Endothelial cell of umbilical vein (primary cell): ENCODE measurements around the gene NUB1. TPM values are rescaled to one million over a fixed set of nuclear protein-coding genes. Genes with fewer than 3 reads are reported as not detected.

Source experiments
- BruUV-seq: library from RNA; stranded (reverse); fragments of 400-500 nt; replicated peaks from 2 replicates; lab custom pipeline; 2021; lab: Mats Ljungman, UMichigan
- CTCF ChIA-PET: fragments of 300-600, 350-600 bp; sonication (Branson Sonifier 250); formaldehyde crosslinking; loops from one replicate; lab custom pipeline; 2021; ENCODE audit warnings: antibody characterized with exemption, inconsistent platforms; lab: Charles Lee
- POLR2A ChIA-PET: fragments of 300-600, 350-600 bp; sonication (Branson Sonifier 250); formaldehyde crosslinking; loops from one replicate; lab custom pipeline; 2021; ENCODE audit warnings: antibody characterized with exemption, inconsistent platforms; lab: Charles Lee
- DNase-seq: peaks from one replicate; pipeline ENCODE4 v3.0.0-alpha.2; 2011; ENCODE audit warnings: low read depth, low spot score
- FAIRE-seq: peaks from 2 replicates; lab custom pipeline; 2011; peaks lifted over from hg19 to GRCh38; lab: Jason Lieb, UNC
- H2AFZ ChIP-seq: 2 replicates; pipeline ENCODE4 v1.6.0; 2012; ENCODE audit warnings: low read depth, low read length, control low read depth, inconsistent platforms
- H3K27ac ChIP-seq: 2 replicates; pipeline ENCODE4 v1.5.1; 2011; ENCODE audit warnings: low read depth, mild to moderate bottlenecking, control low read depth, low read length, moderate library complexity; ENCODE audit not compliant: insufficient read depth
- H3K27me3 ChIP-seq, 2 experiments: 2 replicates each; pipeline versions ENCODE4 v1.6.0 to v1.6.1; 2011; ENCODE audit warnings: low read length in 2 of 2, mixed read lengths in 1 of 2; ENCODE audit not compliant: control insufficient read depth in 2 of 2, insufficient read depth in 2 of 2
- H3K36me3 ChIP-seq, 2 experiments: 2 replicates in 1 of 2; 3 replicates in 1 of 2; pipeline ENCODE4 v1.5.1; 2011; ENCODE audit warnings: low read length in 2 of 2, mild to moderate bottlenecking in 1 of 2, moderate library complexity in 1 of 2; ENCODE audit not compliant: control insufficient read depth in 2 of 2, insufficient read depth in 2 of 2; ENCODE audit errors: extremely low read depth in 1 of 2
- H3K4me1 ChIP-seq: 3 replicates; pipeline ENCODE4 v1.5.1; 2011; ENCODE audit warnings: mild to moderate bottlenecking, low read length; ENCODE audit not compliant: control insufficient read depth, insufficient read depth; ENCODE audit errors: extremely low read depth
- H3K4me2 ChIP-seq: 2 replicates; pipeline ENCODE4 v1.6.1; 2011; ENCODE audit warnings: low read length, control low read depth, mixed read lengths; ENCODE audit not compliant: insufficient read depth
- H3K4me3 ChIP-seq, 3 experiments: fragments of 200-600 bp in 1 of 3; sonication (generic), shearing (Covaris generic) in 1 of 3; replicated peaks in 1 of 3; 2 replicates each; pipeline ENCODE4 v1.5.1; 2011 to 2016; ENCODE audit warnings: control low read depth in 3 of 3, low read length in 3 of 3, mild to moderate bottlenecking in 2 of 3, inconsistent platforms in 1 of 3, low read depth in 1 of 3, moderate library complexity in 1 of 3; ENCODE audit not compliant: insufficient read depth in 1 of 3
- H3K79me2 ChIP-seq: 2 replicates; pipeline ENCODE4 v1.6.0; 2012; ENCODE audit warnings: low read length, inconsistent platforms; ENCODE audit not compliant: control insufficient read depth, insufficient read depth
- H3K9ac ChIP-seq: replicated peaks from 2 replicates; pipeline ENCODE3; 2011; ENCODE audit warnings: low read length, control low read depth; ENCODE audit not compliant: insufficient read depth; ENCODE audit errors: extremely low read depth
- H3K9me1 ChIP-seq: replicated peaks from 3 replicates; pipeline ENCODE4 v1.6.0; 2011; ENCODE audit warnings: mild to moderate bottlenecking, low read length; ENCODE audit not compliant: control insufficient read depth, insufficient read depth; ENCODE audit errors: extremely low read depth
- H3K9me3 ChIP-seq: replicated peaks from 2 replicates; pipeline ENCODE4 v1.5.1; 2012; ENCODE audit warnings: low read length, inconsistent platforms; ENCODE audit not compliant: control insufficient read depth, insufficient read depth
- H4K20me1 ChIP-seq: replicated peaks from 2 replicates; pipeline ENCODE3; 2011; ENCODE audit warnings: mild to moderate bottlenecking, low read length; ENCODE audit not compliant: control insufficient read depth, insufficient read depth; ENCODE audit errors: extremely low read depth
- CTCF ChIP-seq, 2 donors: IDR thresholded peaks; 1 replicate in 1 of 2; 2 replicates in 1 of 2; pipeline ENCODE4 v1.5.1; 2011; ENCODE audit warnings: low read length in 2 of 2, mild to moderate bottlenecking in 2 of 2, moderate library complexity in 2 of 2, control low read depth in 1 of 2, inconsistent platforms in 1 of 2, low read depth in 1 of 2; ENCODE audit not compliant: insufficient read depth in 1 of 2; ENCODE audit errors: extremely low read depth in 1 of 2
- EZH2 ChIP-seq: IDR thresholded peaks from 2 replicates; pipeline ENCODE4 v1.6.1; 2012; ENCODE audit warnings: borderline replicate concordance, low read depth, mild to moderate bottlenecking, moderate library complexity, low read length, inconsistent platforms; ENCODE audit not compliant: severe bottlenecking
- FOS ChIP-seq: IDR thresholded peaks from 2 replicates; pipeline ENCODE4 v1.6.1; 2011; ENCODE audit warnings: mild to moderate bottlenecking, low read length, moderate library complexity, borderline replicate concordance; ENCODE audit not compliant: insufficient read depth
- GATA2 ChIP-seq: IDR thresholded peaks from 2 replicates; pipeline ENCODE4 v1.7.0; 2011; ENCODE audit warnings: low read depth, mild to moderate bottlenecking, moderate library complexity, mixed read lengths, low read length; ENCODE audit not compliant: insufficient read length, insufficient read depth
- JUN ChIP-seq: IDR thresholded peaks from 2 replicates; pipeline ENCODE4 v1.6.1; 2011; ENCODE audit warnings: borderline replicate concordance, low read depth; ENCODE audit not compliant: insufficient read length, insufficient read depth
- MAX ChIP-seq: IDR thresholded peaks from 2 replicates; pipeline ENCODE4 v1.6.1; 2011; ENCODE audit not compliant: insufficient read depth, insufficient read length
- MYC ChIP-seq: IDR thresholded peaks from one replicate; pipeline ENCODE4 v1.6.1; 2011; ENCODE audit warnings: mild to moderate bottlenecking, low read depth, low read length
- POLR2A ChIP-seq: IDR thresholded peaks from 2 replicates; pipeline ENCODE4 v1.6.1; 2012; ENCODE audit warnings: low read depth, mild to moderate bottlenecking, control low read depth, low read length
- POLR2AphosphoS5 ChIP-seq: IDR thresholded peaks from 2 replicates; pipeline ENCODE4 v1.6.1; 2012; ENCODE audit warnings: low read depth, mild to moderate bottlenecking, control low read depth, low read length, moderate library complexity; ENCODE audit not compliant: insufficient read depth
- dilution Hi-C: fragments of 300-500 bp; cut with MboI; formaldehyde crosslinking; loops from one replicate; pipeline ENCODE4 v1.15.0; 2019; ENCODE audit warnings: low sequenced_read_pairs; ENCODE audit not compliant: extremely low pct_ligation_motif_present
- intact Hi-C: fragments of 100-400 bp; cut with micrococcal nuclease; formaldehyde crosslinking; loops from one replicate; pipeline ENCODE4 v1.10.0; 2022
- polyA plus RNA-seq, 4 experiments: library from polyadenylated mRNA; depleted of rRNA in 3 of 4; stranded (reverse) in 3 of 4; unstranded in 1 of 4; fragments of >200 nt; gene quantifications; 2 replicates each; pipeline versions ENCODE4 v1.2.1 to v1.2.3, GENCODE V29; 2011 to 2012; ENCODE audit warnings: missing spikeins in 1 of 4
- total RNA-seq: library from RNA; stranded (reverse); gene quantifications from 2 replicates; pipeline ENCODE4 v1.2.3, GENCODE V29; 2021

Gene NUB1
- total and polyA plus RNA-seq, 2 donors (not counting 3 experiments of a cell fraction or from before 2014, with no cell fraction given) = 28.0 to 46.2 TPM

GRCh38 chr7:151406886-151407583, 65.4 kb downstream of the NUB1 start:
- TF ChIP-seq FOS (no peak), JUN (no peak), EZH2 (no peak), MAX (no peak), POLR2AphosphoS5 (no peak), CTCF (IDR thresholded peaks at IDR 0.05; ENCODE audit: extremely low read depth in 1 of 2, insufficient read depth in 1 of 2, low read depth in 1 of 2, low read length in 2 of 2) (no peak), POLR2A (no peak), MYC (no peak), GATA2 (no peak)
- Histone ChIP-seq H3K9me3 (no peaks in the 10 kb centered on the region), H2AFZ (no peak overlapping the region), H3K79me2 (no peaks in the 10 kb centered on the region), H3K9me1 (no peaks in the 10 kb centered on the region), H3K9ac (no peak overlapping the region), H4K20me1 (no peaks in the 10 kb centered on the region), H3K27ac (no peak overlapping the region), H3K27me3 (peaks cover 31 to 36% of the 10 kb centered on the region in 2 experiments), H3K36me3 (no peaks in the 10 kb centered on the region), H3K4me3 (no peak overlapping the region), H3K4me2 (no peak overlapping the region), H3K4me1 (no peaks in the 10 kb centered on the region)
- dilution Hi-C loops (no loop called here), intact Hi-C loops (no loop called here)
- no TSS peak for BruUV-seq
- DNase-seq (no peak), FAIRE-seq (no peak)
- ChIA-PET CTCF (no interaction called here), POLR2A (no interaction called here)
